ENCODE data around the gene FRYL.

The FRYL gene

GRCh38 chr4:48781968-48782367 lies 1.9 kb upstream of the FRYL start:
- no peak overlapping the region for H3K4me3 ChIP-seq (ENCODE audit: low read length)
- no peak for TF ChIP-seq CTCF (conservative IDR thresholded peaks at IDR 0.05; ENCODE audit: low read depth, low read length)
- no peak for DNase-seq (ENCODE audit: low read depth)

GRCh38 chr4:48780865-48781214 lies 761 bp upstream of the FRYL start:
- DNase-seq (ENCODE audit: low read depth): no peak
- TF ChIP-seq CTCF (conservative IDR thresholded peaks at IDR 0.05; ENCODE audit: low read depth, low read length): no peak
- H3K4me3 ChIP-seq (ENCODE audit: low read length): peak overlapping the region; percentile 70

GRCh38 chr4:48779095-48779997 lies 733 bp downstream of the FRYL start:
- peak; percentile 17 for DNase-seq (ENCODE audit: low read depth)
- TF ChIP-seq CTCF (conservative IDR thresholded peaks at IDR 0.05; ENCODE audit: low read depth, low read length): no peak
- H3K4me3 ChIP-seq (ENCODE audit: low read length): peak overlapping the region; percentile 95

- DNase-seq (ENCODE audit: low read depth): no peak
Measured at GRCh38 chr4:48778431-48779094, 1.5 kb downstream of the FRYL start.

GRCh38 chr4:48777739-48778138 lies 2.3 kb downstream of the FRYL start:
- no peak overlapping the region for H3K4me3 ChIP-seq (ENCODE audit: low read length)
- no peak for DNase-seq (ENCODE audit: low read depth)
- no peak for TF ChIP-seq CTCF (conservative IDR thresholded peaks at IDR 0.05; ENCODE audit: low read depth, low read length)

More at GRCh38 chr4:48778431-48779094, 1.5 kb downstream of the FRYL start:
- TF ChIP-seq CTCF (conservative IDR thresholded peaks at IDR 0.05; ENCODE audit: low read depth, low read length): no peak
- peak overlapping the region; percentile 95 for H3K4me3 ChIP-seq (ENCODE audit: low read length)

- no peak overlapping the region for H3K4me3 ChIP-seq (ENCODE audit: low read length)
- TF ChIP-seq CTCF (conservative IDR thresholded peaks at IDR 0.05; ENCODE audit: low read depth, low read length): no peak
- DNase-seq (ENCODE audit: low read depth): no peak
Measured at GRCh38 chr4:48774760-48775710, 5.0 kb downstream of the FRYL start.

Data from retinal pigment epithelial cell (primary cell).